Left ventricle myocardium inferior (tissue), 1 donor: ENCODE data around the gene FASTKD1. TPM values are rescaled to one million over a fixed set of nuclear protein-coding genes. Genes with fewer than 3 reads are reported as not detected.

Source experiments
- DNase-seq: peaks from one replicate; pipeline ENCODE4 v3.0.0-alpha.2; 2020
- H3K27ac ChIP-seq: fragments of 200-600 bp; replicated peaks from 2 replicates; pipeline ENCODE4 v1.8.0; 2021
- H3K27me3 ChIP-seq: fragments of 200-600 bp; 2 replicates; pipeline ENCODE4 v1.8.0; 2021; ENCODE audit warnings: low read depth
- H3K36me3 ChIP-seq: fragments of 200-600 bp; 2 replicates; pipeline ENCODE4 v1.8.0; 2021
- H3K4me1 ChIP-seq: fragments of 200-600 bp; 2 replicates; pipeline ENCODE4 v1.8.0; 2021
- H3K4me3 ChIP-seq: fragments of 200-600 bp; 2 replicates; pipeline ENCODE4 v1.8.0; 2021; ENCODE audit warnings: mild to moderate bottlenecking, moderate library complexity
- H3K9me3 ChIP-seq: fragments of 200-600 bp; replicated peaks from 2 replicates; pipeline ENCODE4 v1.8.0; 2021
- CTCF ChIP-seq: fragments of 200-600 bp; IDR thresholded peaks from 2 replicates; pipeline ENCODE4 v1.8.0; 2021; ENCODE audit warnings: antibody characterized with exemption, mild to moderate bottlenecking, borderline replicate concordance
- intact Hi-C: fragments of 100-400 bp; cut with micrococcal nuclease; formaldehyde crosslinking; loops from one replicate; pipeline ENCODE4 v1.11.0; 2022
- total RNA-seq: library from RNA; stranded (reverse); fragmentation: NEBNext Ultra II Directional; extraction: Animal tissue kit (Norgen Biotek cat#: 25700); gene quantifications from one replicate; pipeline ENCODE4 v1.2.1, GENCODE V29; 2021
- donor health status: DM: no; HTN: yes; CAD: no; lungs with severe emphysema.

The FASTKD1 gene
- total RNA-seq, 1 donor from 2014 or later: 121 TPM

DNA sequence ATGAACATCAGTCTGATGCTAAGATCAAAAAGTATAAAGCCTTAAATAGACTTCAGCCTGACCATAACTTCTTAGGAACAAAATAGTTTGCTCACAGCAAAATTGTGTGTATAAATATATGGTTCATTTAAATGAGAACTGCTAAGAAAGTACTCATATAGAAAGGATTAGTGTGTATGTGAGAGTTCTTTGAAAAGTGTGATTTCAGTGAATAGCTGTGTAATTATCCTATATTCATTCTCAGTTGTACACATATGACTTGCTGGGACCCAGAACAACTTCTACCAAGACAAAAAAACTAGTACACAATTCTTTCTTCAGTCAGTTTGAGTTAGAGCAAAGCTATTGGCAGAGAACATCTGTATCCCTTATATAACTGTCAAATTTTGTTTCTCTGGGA lies 87.2 kb downstream of the FASTKD1 start:
- DNase-seq: no peak
- intact Hi-C loops: no loop called here
- Histone ChIP-seq H3K4me1 (no peaks in the 10 kb centered on the region), H3K36me3 (peaks cover 39% of the 10 kb centered on the region), H3K9me3 (no peaks in the 10 kb centered on the region), H3K27me3 (no peaks in the 10 kb centered on the region), H3K4me3 (no peak overlapping the region), H3K27ac (no peak overlapping the region)
- TF ChIP-seq CTCF: no peak

DNA sequence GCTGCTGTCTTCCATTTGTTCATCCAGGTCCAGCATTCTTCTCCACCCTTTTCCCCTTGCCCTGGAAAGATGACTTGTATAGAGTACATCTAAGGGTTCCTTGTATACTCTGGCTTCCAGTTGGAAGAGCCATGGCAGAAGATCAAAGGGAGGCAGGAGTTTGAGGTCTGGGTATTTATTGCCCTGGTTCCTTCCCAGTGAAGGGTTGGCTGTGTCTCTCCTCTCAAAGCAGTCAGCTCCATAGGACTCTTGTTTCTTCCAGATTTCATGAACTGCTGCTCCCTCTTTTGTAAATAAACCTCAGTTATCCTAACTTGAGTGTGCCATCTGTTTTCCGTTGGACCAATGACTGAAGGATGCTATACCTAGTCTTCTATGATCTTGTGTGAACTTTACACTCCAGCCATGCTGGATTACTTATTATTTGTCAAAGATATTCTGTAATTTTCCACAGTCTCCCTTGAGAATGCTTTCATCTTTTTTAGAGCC lies 88.0 kb downstream of the FASTKD1 start:
- no peak for DNase-seq
- H3K9me3 ChIP-seq: no peaks in the 10 kb centered on the region

DNA sequence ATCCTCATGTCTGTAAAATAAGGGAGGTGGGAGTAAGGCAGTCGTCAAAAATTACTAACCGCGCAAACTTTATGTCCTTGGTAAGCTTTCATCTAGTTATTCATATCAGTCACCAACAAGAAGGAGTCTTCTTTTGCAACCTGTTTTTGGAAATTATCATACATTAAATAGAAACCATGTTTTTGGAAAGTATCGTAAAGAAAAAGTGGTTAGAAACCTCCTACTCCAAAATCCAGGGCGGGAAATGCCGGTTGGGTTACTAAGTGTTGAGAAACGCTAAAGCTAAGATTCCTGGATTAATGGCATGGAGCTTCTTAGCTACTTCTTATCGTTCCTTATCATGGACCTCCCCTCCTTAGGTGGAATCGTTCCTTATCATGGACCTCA lies 93.6 kb downstream of the FASTKD1 start:
- peaks cover 18% of the 10 kb centered on the region for H3K4me1 ChIP-seq
- peak overlapping the region; percentile 90 for H3K4me3 ChIP-seq
- no peak for TF ChIP-seq CTCF
- intact Hi-C loops: no loop called here
- H3K27ac ChIP-seq: peak overlapping the region; percentile 83
- no peaks in the 10 kb centered on the region for H3K9me3 ChIP-seq
- H3K27me3 ChIP-seq: no peaks in the 10 kb centered on the region
- peaks cover 23% of the 10 kb centered on the region for H3K36me3 ChIP-seq
- DNase-seq: no peak

More for the DNA sequence above, 88.0 kb downstream of the FASTKD1 start:
- intact Hi-C loops: no loop called here
- no peaks in the 10 kb centered on the region for H3K4me1 ChIP-seq
- no peak for TF ChIP-seq CTCF
- H3K36me3 ChIP-seq: peaks cover 38% of the 10 kb centered on the region
- no peaks in the 10 kb centered on the region for H3K27me3 ChIP-seq
- no peak overlapping the region for H3K4me3 ChIP-seq
- no peak overlapping the region for H3K27ac ChIP-seq

Other genes with a start within 250 kb of the FASTKD1 start
- gene LRP2, start 211.3 kb downstream of the FASTKD1 start, total RNA-seq: 0.05 TPM
- gene BBS5, start 94.4 kb downstream of the FASTKD1 start, total RNA-seq: 8.4 TPM
- 163 TPM for gene KLHL41, start 64.2 kb downstream of the FASTKD1 start, total RNA-seq
- 38.0 TPM for gene PPIG, start 10.5 kb upstream of the FASTKD1 start, total RNA-seq
- gene CFAP210, start 120.5 kb upstream of the FASTKD1 start, total RNA-seq: not detected
- 3.2 TPM for gene PHOSPHO2, start 120.6 kb upstream of the FASTKD1 start, total RNA-seq
- gene KLHL23, start 160.0 kb upstream of the FASTKD1 start, total RNA-seq: 10.4 TPM
- 54.8 TPM for gene SSB, start 225.0 kb upstream of the FASTKD1 start, total RNA-seq